ENCODE measurements around the gene ATXN2. TPM values are rescaled to one million over a fixed set of nuclear protein-coding genes. Genes with fewer than 3 reads are reported as not detected.

ATXN2 gene
- total and polyA plus RNA-seq, 9 of the 15 experiments (the other 6 are each of a cell fraction or from before 2014, with no cell fraction given): 16.8 to 67.8 (median 29.3) TPM

DNA sequence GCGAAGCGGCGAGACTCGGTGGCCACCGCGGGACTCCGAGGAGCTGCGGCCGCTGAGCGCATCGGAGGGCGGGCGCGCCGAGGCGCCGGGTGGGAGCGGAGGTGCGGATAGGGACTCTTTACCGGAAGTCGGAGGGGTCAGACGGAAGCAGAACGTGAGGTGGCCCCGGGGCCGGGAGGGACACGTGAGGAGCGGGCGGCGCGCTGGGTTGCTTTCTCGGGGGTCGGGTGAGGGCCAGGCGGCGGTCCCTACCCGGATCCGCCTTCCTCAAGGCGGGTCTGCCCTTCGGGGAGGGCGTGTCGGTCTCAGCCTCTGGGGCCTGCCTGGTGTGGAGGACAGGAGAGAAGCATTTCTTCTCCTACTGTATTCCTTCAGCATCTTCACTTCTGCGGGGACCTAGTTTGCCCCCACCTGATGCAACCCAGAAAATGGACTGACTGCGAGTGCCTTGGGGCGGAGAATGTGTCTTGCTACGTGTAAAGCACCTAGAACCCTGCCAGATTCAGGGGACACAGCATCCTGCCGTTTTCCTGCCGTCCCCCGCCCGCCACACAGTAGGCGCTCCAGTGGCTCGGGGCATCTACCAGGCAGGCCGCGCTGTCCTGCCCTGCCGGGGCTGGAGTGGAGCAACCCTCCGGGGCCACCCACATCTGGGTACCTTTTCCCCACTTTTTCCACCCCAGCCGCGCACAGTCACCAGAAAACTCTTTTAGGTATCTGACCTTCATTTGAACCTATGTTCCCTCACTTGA is 514 bp upstream of the ATXN2 start (continued):
- TF ChIP-seq, protein P1, sequence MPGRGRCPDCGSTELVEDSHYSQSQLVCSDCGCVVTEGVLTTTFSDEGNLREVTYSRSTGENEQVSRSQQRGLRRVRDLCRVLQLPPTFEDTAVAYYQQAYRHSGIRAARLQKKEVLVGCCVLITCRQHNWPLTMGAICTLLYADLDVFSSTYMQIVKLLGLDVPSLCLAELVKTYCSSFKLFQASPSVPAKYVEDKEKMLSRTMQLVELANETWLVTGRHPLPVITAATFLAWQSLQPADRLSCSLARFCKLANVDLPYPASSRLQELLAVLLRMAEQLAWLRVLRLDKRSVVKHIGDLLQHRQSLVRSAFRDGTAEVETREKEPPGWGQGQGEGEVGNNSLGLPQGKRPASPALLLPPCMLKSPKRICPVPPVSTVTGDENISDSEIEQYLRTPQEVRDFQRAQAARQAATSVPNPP (IDR thresholded peaks at IDR 0.05; ENCODE audit: borderline replicate concordance, insufficient read depth, insufficient read length): no peak
- TF ChIP-seq, protein P2, sequence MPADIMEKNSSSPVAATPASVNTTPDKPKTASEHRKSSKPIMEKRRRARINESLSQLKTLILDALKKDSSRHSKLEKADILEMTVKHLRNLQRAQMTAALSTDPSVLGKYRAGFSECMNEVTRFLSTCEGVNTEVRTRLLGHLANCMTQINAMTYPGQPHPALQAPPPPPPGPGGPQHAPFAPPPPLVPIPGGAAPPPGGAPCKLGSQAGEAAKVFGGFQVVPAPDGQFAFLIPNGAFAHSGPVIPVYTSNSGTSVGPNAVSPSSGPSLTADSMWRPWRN (IDR thresholded peaks at IDR 0.05; ENCODE audit: low read depth): peak; percentile 13; the same call in 1 of the 2 replicates
- TF ChIP-seq, protein P3, sequence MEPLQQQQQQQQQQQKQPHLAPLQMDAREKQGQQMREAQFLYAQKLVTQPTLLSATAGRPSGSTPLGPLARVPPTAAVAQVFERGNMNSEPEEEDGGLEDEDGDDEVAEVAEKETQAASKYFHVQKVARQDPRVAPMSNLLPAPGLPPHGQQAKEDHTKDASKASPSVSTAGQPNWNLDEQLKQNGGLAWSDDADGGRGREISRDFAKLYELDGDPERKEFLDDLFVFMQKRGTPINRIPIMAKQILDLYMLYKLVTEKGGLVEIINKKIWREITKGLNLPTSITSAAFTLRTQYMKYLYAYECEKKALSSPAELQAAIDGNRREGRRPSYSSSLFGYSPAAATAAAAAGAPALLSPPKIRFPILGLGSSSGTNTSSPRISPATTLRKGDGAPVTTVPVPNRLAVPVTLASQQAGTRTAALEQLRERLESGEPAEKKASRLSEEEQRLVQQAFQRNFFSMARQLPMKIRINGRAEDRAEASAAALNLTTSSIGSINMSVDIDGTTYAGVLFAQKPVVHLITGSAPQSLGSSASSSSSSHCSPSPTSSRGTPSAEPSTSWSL (CRISPR knock-in tag; IDR thresholded peaks at IDR 0.05; ENCODE audit: borderline replicate concordance): no peak
- TF ChIP-seq BACH1 (tag; IDR thresholded peaks at IDR 0.05) (no peak), RAD21 (CRISPR knock-in tag; conservative IDR thresholded peaks at IDR 0.05 in 1 of 2, IDR thresholded peaks at IDR 0.05 in 1 of 2) (no peak; a peak in 1 of 4 replicates), CHCHD3 (CRISPR knock-in tag; IDR thresholded peaks at IDR 0.05) (no peak), ATF7 (IDR thresholded peaks at IDR 0.05) (peak; percentile 65; the same call in 1 of the 2 replicates), PHF8 (IDR thresholded peaks at IDR 0.05; ENCODE audit: borderline replicate concordance, low read length) (peak; percentile 79; the same call in 1 of the 2 replicates), ZNF717 (CRISPR knock-in tag; IDR thresholded peaks at IDR 0.05) (no peak), ZEB2 (IDR thresholded peaks at IDR 0.05) (0 out of 2 replicates have a peak, but pooled peaks have one; percentile 31), HNRNPH1 (optimal IDR thresholded peaks at IDR 0.05; ENCODE audit: low read depth, low read length) (no peak), POLR2G (IDR thresholded peaks at IDR 0.05; ENCODE audit: low read depth, low read length) (peak; percentile 91), POLR2AphosphoS5 (IDR thresholded peaks at IDR 0.05; ENCODE audit: control insufficient read depth, insufficient read depth, low read depth, low read length) (peak; percentile 45; the same call in 1 of the 2 replicates), E2F3 (CRISPR knock-in tag; IDR thresholded peaks at IDR 0.05) (no peak; the same call in 1 of the 2 replicates), SREBF2 (CRISPR knock-in tag; IDR thresholded peaks at IDR 0.05) (0 out of 2 replicates have a peak, but pooled peaks have one; percentile 12), ZNF699 (CRISPR knock-in tag; IDR thresholded peaks at IDR 0.05; ENCODE audit: insufficient replicate concordance) (no peak)
- TF ChIP-seq, protein P4, sequence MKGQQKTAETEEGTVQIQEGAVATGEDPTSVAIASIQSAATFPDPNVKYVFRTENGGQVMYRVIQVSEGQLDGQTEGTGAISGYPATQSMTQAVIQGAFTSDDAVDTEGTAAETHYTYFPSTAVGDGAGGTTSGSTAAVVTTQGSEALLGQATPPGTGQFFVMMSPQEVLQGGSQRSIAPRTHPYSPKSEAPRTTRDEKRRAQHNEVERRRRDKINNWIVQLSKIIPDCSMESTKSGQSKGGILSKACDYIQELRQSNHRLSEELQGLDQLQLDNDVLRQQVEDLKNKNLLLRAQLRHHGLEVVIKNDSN (CRISPR knock-in tag; IDR thresholded peaks at IDR 0.05): peak; percentile 92
- TF ChIP-seq, protein P5, sequence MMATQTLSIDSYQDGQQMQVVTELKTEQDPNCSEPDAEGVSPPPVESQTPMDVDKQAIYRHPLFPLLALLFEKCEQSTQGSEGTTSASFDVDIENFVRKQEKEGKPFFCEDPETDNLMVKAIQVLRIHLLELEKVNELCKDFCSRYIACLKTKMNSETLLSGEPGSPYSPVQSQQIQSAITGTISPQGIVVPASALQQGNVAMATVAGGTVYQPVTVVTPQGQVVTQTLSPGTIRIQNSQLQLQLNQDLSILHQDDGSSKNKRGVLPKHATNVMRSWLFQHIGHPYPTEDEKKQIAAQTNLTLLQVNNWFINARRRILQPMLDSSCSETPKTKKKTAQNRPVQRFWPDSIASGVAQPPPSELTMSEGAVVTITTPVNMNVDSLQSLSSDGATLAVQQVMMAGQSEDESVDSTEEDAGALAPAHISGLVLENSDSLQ (IDR thresholded peaks at IDR 0.05): peak; percentile 41; the same call in 1 of the 2 replicates

All from K562 (cell line).